Suprapubic skin (tissue), 3 donors: ENCODE results near the gene ECE1.

Experiments
- EP300 ChIP-seq: sonication (generic); formaldehyde crosslinking; IDR thresholded peaks from one replicate; pipeline ENCODE4 v1.6.1; 2017; ENCODE audit warnings: antibody characterized with exemption
- POLR2A ChIP-seq, 2 donors: fragments of 450-650 bp; IDR thresholded peaks; one replicate each; pipeline ENCODE4 v1.6.1; 2017; ENCODE audit warnings: antibody characterized with exemption in 2 of 2, mild to moderate bottlenecking in 2 of 2, moderate library complexity in 2 of 2
- TF ChIP-seq, protein P1 (sequence below), 2 donors: fragments of 200-600 bp in 1 of 2; fragments of 450-650 bp in 1 of 2; sonication (generic) in 1 of 2; IDR thresholded peaks; one replicate each; pipeline ENCODE4 v1.5.1; 2016 to 2019; ENCODE audit warnings: antibody characterized with exemption in 2 of 2, mild to moderate bottlenecking in 1 of 2, moderate library complexity in 1 of 2

DNA sequence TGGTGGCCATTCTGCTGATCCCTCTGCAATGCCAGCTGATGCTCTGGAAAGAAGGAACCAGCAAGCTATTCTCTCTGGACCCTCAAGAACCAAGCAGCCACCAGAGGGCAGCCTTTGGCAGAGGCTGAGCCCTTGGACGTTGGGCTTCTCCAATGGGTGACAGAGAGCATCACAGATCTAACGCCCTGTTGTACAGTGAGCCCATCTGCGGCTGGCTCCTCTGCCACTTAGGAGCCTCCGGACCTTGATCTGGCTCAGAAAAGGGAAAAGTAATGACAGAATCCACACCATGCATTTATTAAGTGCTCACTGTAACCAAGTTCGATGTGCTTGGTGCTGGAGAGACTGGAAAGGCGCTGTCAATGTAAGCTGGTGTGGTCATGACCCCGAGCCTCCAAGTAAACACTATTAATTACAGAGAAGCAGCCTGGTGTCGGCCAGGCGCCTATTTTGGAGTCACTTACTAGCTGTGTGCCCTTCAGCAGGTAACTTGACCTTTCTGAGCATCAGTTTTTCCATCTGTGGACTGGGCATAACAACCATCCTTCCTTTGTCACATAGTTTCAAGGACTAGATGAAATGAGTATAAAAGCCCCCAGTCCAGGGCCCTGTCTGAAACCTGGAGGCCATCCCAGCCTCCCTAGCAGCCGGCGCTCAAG is 34.9 kb downstream of the ECE1 start:
- TF ChIP-seq EP300 (no peak), POLR2A (IDR thresholded peaks at IDR 0.05) (no peak)
- TF ChIP-seq, protein P1, sequence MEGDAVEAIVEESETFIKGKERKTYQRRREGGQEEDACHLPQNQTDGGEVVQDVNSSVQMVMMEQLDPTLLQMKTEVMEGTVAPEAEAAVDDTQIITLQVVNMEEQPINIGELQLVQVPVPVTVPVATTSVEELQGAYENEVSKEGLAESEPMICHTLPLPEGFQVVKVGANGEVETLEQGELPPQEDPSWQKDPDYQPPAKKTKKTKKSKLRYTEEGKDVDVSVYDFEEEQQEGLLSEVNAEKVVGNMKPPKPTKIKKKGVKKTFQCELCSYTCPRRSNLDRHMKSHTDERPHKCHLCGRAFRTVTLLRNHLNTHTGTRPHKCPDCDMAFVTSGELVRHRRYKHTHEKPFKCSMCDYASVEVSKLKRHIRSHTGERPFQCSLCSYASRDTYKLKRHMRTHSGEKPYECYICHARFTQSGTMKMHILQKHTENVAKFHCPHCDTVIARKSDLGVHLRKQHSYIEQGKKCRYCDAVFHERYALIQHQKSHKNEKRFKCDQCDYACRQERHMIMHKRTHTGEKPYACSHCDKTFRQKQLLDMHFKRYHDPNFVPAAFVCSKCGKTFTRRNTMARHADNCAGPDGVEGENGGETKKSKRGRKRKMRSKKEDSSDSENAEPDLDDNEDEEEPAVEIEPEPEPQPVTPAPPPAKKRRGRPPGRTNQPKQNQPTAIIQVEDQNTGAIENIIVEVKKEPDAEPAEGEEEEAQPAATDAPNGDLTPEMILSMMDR (IDR thresholded peaks at IDR 0.05) = peak; percentile 75 to 79
